Stimulated activated CD8-positive, alpha-beta memory T cell treated with anti-CD3 and anti-CD28 coated beads, Interleukin-15, amount 100 ng/mL, for 4 hours (primary cell): ENCODE data around the gene PRR14.
"Not testable (repeated sequence)": the region's sequence is repeated elsewhere in the genome, so short reads cannot be mapped to it uniquely, and the experiment has no call there.

ENCODE experiments used
- DNase-seq, 2 donors: peaks; one replicate each; pipeline ENCODE4 v3.0.0-alpha.2; 2020; ENCODE audit warnings: low read depth in 2 of 2

Gene PRR14

GRCh38 chr16:30632454-30632853 is 18.3 kb upstream of the PRR14 start:
- DNase-seq = not testable (repeated sequence)

- no peak for DNase-seq
These were observed 17.2 kb upstream of the PRR14 start for GRCh38 chr16:30633526-30633925.

GRCh38 chr16:30636599-30636998 is 14.2 kb upstream of the PRR14 start:
- DNase-seq = no peak

- DNase-seq = not testable (repeated sequence)
These were observed 13.6 kb upstream of the PRR14 start for GRCh38 chr16:30637139-30637538.

GRCh38 chr16:30637944-30638343 is 12.8 kb upstream of the PRR14 start:
- no peak for DNase-seq

- DNase-seq = no peak
These were observed 9.3 kb upstream of the PRR14 start for GRCh38 chr16:30641378-30641982.

- no peak for DNase-seq
These were observed 6.4 kb upstream of the PRR14 start for GRCh38 chr16:30644334-30644830.

GRCh38 chr16:30645727-30646126 is 5.0 kb upstream of the PRR14 start:
- DNase-seq = no peak

- DNase-seq = no peak
These were observed 3.5 kb upstream of the PRR14 start for GRCh38 chr16:30647274-30647571.

GRCh38 chr16:30649725-30650368 is 913 bp upstream of the PRR14 start:
- DNase-seq = no peak

GRCh38 chr16:30651124-30652004 is 604 bp downstream of the PRR14 start:
- DNase-seq = peak; percentile 52 to 66

GRCh38 chr16:30652005-30652296 is 1.2 kb downstream of the PRR14 start:
- no peak for DNase-seq

GRCh38 chr16:30652718-30653117 is 2.0 kb downstream of the PRR14 start:
- DNase-seq = no peak

- no peak for DNase-seq
These were observed 4.1 kb downstream of the PRR14 start for GRCh38 chr16:30654856-30655255.

GRCh38 chr16:30655815-30656347 is 5.1 kb downstream of the PRR14 start:
- no peak for DNase-seq

GRCh38 chr16:30656388-30656787 is 5.6 kb downstream of the PRR14 start:
- no peak for DNase-seq

- DNase-seq = no peak
These were observed 6.5 kb downstream of the PRR14 start for GRCh38 chr16:30656974-30657865.

- peak; percentile 100 for DNase-seq
These were observed 7.3 kb downstream of the PRR14 start, which contains the start of gene FBRS for GRCh38 chr16:30657866-30658730. FBRS (plus strand) TSS chr16:30658431; CDS start chr16:30659519, 1,088 bp downstream.

GRCh38 chr16:30658731-30659506 is 8.2 kb downstream of the PRR14 start:
- peak in 1 of 2 donors; percentile 92 for DNase-seq
